Lower lobe of right lung (tissue), 2 donors: ENCODE results near the gene FOXP1. TPM values are rescaled to one million over a fixed set of nuclear protein-coding genes. Genes with fewer than 3 reads are reported as not detected.

Source experiments
- ATAC-seq, 2 donors: fragments of 200-7000 bp; cut with Tn5 transposase; one replicate each; pipeline ENCODE4 v1.9.1; 2020 to 2022; ENCODE audit warnings: mild to moderate bottlenecking in 2 of 2, moderate library complexity in 2 of 2
- DNase-seq: peaks from one replicate; pipeline ENCODE4 v3.0.0-alpha.2; 2020
- H3K27ac ChIP-seq: fragments of 200-600 bp; one replicate; pipeline ENCODE4 v1.8.0; 2022
- H3K27me3 ChIP-seq: fragments of 200-600 bp; one replicate; pipeline ENCODE4 v1.8.0; 2022; ENCODE audit warnings: low read depth
- H3K36me3 ChIP-seq: fragments of 200-600 bp; one replicate; pipeline ENCODE4 v1.8.0; 2022; ENCODE audit warnings: mild to moderate bottlenecking
- H3K4me1 ChIP-seq: fragments of 200-600 bp; one replicate; pipeline ENCODE4 v1.8.0; 2022
- H3K4me3 ChIP-seq: fragments of 200-600 bp; one replicate; pipeline ENCODE4 v1.8.0; 2022; ENCODE audit warnings: mild to moderate bottlenecking
- H3K9me3 ChIP-seq: fragments of 200-600 bp; one replicate; pipeline ENCODE4 v1.8.0; 2022
- intact Hi-C: fragments of 100-400 bp; cut with DNase I; formaldehyde crosslinking; loops from one replicate; pipeline ENCODE4 v1.11.0; 2022
- total RNA-seq: library from RNA; stranded (reverse); fragmentation: NEBNext Ultra II Directional; extraction: Animal tissue kit (Norgen Biotek cat#: 25700); gene quantifications from one replicate; pipeline ENCODE4 v1.2.1, GENCODE V29; 2021
- TF ChIP-seq, protein P1 (sequence below): fragments of 200-600 bp; IDR thresholded peaks from one replicate; pipeline ENCODE4 v1.8.0; 2022; ENCODE audit warnings: antibody characterized with exemption, mild to moderate bottlenecking
- donor health status: DM: no; HTN: yes; CAD: no; lungs with severe emphysema.

FOXP1 gene
- total RNA-seq, 1 donor from 2014 or later = 138 TPM

DNA sequence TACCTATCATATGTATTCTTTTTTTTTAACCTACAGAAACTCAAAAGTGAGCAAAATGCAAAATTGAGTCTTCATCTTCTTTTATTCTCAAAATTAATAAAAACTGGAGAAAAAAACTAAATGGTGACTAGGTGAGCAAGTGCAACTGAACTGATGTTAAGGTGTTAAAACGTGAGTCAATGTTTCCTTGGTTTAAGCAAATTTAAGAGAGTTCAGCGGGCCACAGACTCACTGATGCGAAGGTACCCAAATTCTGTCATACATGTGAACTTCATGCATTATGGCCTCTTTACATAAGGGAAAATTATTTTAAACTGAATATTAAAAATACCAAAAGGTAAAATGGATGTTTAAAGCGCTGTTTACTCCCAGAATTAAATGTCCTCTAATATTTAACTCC lies 206.6 kb downstream of the FOXP1 start:
- Histone ChIP-seq H3K36me3 (no peaks in the 10 kb centered on the region), H3K27ac (no peak overlapping the region), H3K4me3 (no peak overlapping the region), H3K4me1 (no peaks in the 10 kb centered on the region), H3K9me3 (no peaks in the 10 kb centered on the region), H3K27me3 (no peaks in the 10 kb centered on the region)
- intact Hi-C loops = no loop called here
- TF ChIP-seq, protein P1, sequence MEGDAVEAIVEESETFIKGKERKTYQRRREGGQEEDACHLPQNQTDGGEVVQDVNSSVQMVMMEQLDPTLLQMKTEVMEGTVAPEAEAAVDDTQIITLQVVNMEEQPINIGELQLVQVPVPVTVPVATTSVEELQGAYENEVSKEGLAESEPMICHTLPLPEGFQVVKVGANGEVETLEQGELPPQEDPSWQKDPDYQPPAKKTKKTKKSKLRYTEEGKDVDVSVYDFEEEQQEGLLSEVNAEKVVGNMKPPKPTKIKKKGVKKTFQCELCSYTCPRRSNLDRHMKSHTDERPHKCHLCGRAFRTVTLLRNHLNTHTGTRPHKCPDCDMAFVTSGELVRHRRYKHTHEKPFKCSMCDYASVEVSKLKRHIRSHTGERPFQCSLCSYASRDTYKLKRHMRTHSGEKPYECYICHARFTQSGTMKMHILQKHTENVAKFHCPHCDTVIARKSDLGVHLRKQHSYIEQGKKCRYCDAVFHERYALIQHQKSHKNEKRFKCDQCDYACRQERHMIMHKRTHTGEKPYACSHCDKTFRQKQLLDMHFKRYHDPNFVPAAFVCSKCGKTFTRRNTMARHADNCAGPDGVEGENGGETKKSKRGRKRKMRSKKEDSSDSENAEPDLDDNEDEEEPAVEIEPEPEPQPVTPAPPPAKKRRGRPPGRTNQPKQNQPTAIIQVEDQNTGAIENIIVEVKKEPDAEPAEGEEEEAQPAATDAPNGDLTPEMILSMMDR = no peak
- ATAC-seq = no peak
- DNase-seq = no peak

DNA sequence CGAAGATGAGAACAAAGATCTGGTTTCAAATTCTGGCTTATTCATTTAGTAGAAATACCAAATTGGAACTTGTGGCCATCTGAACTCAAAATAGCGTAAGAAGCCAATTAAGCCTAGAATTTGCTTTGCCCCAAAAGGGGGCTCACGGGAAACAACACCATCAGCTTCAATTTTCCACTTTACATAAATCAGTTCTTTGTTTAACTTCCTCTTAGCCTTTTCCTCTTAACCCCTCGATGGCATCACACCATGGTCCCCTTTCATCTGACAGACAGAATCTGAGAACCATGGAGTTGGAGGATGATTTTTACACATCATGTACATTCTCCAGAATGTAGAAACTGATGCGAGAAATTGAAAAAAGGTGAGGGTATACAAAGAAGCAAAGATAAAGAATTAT lies 207.0 kb downstream of the FOXP1 start:
- ATAC-seq (no peak), DNase-seq (no peak)
- Histone ChIP-seq H3K27ac (no peak overlapping the region), H3K36me3 (no peaks in the 10 kb centered on the region), H3K9me3 (no peaks in the 10 kb centered on the region), H3K4me1 (no peaks in the 10 kb centered on the region), H3K27me3 (no peaks in the 10 kb centered on the region), H3K4me3 (no peak overlapping the region)
- intact Hi-C loops = no loop called here
- TF ChIP-seq, protein P1 = no peak

DNA sequence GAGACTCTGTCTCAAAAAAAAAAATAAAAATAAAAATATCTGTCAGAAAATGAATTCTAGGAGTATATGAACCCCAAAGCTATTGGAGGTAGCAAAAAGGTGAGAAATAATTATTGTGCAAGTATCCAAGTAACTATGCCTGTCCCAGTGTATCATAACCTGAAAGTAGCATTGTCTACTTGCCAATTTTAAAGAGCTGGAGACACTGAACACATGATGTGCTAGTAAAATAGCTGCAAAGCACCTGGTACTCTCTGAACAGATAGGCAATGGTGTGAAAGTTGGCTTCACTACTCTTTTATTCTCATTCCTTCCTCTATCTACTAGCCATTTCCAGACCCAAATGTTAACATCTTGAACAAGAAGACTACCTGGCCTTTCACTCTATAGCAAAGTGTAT lies 208.9 kb downstream of the FOXP1 start:
- Histone ChIP-seq H3K9me3 (no peaks in the 10 kb centered on the region), H3K4me3 (no peak overlapping the region), H3K27ac (no peak overlapping the region), H3K27me3 (no peaks in the 10 kb centered on the region), H3K4me1 (peaks cover 9% of the 10 kb centered on the region), H3K36me3 (no peaks in the 10 kb centered on the region)
- intact Hi-C loops = no loop called here
- TF ChIP-seq, protein P1 = no peak
- DNase-seq (no peak), ATAC-seq (no peak)

DNA sequence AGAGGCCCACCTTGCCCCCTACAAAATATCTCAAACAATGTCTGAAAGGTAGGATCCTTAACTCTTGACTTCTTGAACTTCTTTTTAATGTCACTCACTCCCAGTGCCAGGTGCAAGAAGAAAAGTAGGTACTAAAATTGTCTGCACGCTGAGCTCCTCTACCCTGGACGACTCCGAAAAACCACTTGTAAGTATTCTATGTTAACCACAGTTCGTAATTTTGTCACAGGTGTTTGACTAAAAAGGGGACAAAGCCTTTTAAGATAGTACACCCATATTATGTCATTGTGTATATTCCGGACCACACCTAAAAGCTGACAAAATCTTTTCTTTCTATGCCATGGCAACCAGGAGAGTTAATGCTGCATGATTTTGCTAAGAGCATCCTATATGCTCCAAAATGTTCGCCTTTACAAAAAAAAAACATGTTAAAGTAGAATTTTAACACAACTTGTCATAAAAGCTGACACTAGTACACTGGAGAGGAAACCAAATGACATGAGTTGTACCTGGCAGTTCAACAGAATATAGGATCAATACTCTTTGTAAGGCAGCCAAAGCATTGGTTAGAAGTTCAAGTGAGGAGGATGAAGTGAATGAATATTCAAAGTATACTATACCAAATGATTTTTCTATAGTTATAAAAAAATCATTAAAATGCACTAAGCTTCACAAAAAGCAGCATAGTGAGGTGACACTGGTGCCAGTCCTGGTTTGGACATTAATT lies 210.5 kb downstream of the FOXP1 start:
- ATAC-seq = no peak
- Histone ChIP-seq H3K4me3 (no peak overlapping the region), H3K36me3 (no peaks in the 10 kb centered on the region), H3K9me3 (no peaks in the 10 kb centered on the region), H3K4me1 (peaks cover 9% of the 10 kb centered on the region), H3K27ac (no peak overlapping the region), H3K27me3 (no peaks in the 10 kb centered on the region)
- TF ChIP-seq, protein P1 = no peak
- no peak for DNase-seq
- intact Hi-C loops = no loop called here

DNA sequence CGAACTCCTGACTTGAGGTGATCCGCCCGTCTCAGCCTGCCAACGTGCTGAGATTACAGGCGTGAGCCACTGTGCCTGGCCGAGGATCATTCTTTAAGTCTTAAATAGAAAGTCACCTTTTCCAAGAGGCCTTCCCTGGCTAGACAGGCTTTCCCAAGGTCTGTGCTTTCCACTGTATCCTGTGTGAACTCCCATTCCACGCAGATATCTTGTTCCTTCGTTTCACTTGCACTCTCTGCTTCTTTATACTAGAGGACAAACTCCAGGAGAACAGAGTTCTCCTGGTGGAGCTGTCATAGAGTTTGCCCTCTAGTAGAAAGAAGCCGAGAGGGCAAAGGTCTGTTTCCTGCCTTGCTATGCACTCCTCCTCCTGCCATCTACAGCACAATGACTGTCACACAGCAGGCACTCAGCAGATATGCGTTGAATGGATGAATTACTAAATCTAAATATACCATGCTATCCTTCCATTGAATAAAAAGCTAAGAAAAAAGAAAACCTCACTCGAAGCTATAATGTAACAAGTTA lies 211.2 kb downstream of the FOXP1 start:
- TF ChIP-seq, protein P1 = no peak
- Histone ChIP-seq H3K4me3 (no peak overlapping the region), H3K36me3 (no peaks in the 10 kb centered on the region), H3K27ac (no peak overlapping the region), H3K27me3 (no peaks in the 10 kb centered on the region), H3K4me1 (peaks cover 9% of the 10 kb centered on the region), H3K9me3 (no peaks in the 10 kb centered on the region)
- DNase-seq (no peak), ATAC-seq (no peak)
- intact Hi-C loops = no loop called here
